Panc1 (cell line): ENCODE results near the gene CYSRT1.

Experiments
- CTCF ChIP-seq: fragments of 450-650 bp; IDR thresholded peaks from 2 replicates; pipeline ENCODE4 v1.5.1; 2017; ENCODE audit warnings: mild to moderate bottlenecking
- POLR2AphosphoS5 ChIP-seq: IDR thresholded peaks from 2 replicates; pipeline ENCODE4 v1.6.1; 2012; ENCODE audit warnings: mild to moderate bottlenecking, low read depth, low read length, moderate library complexity
- REST ChIP-seq, 2 experiments: IDR thresholded peaks; 2 replicates each; pipeline ENCODE4 v1.6.1; 2011 to 2012; ENCODE audit warnings: low read depth in 2 of 2, control low read depth in 1 of 2, low read length in 1 of 2, mild to moderate bottlenecking in 1 of 2, moderate library complexity in 1 of 2; ENCODE audit not compliant: insufficient read depth in 1 of 2

GRCh38 chr9:137213160-137214060 is 11.6 kb upstream of the CYSRT1 start:
- peak; percentile 69 for TF ChIP-seq CTCF
- no peak for TF ChIP-seq POLR2AphosphoS5
- no peak for TF ChIP-seq REST (IDR thresholded peaks at IDR 0.05; ENCODE audit: insufficient read depth in 1 of 2, low read depth in 2 of 2, low read length in 1 of 2)
